ENCODE results near the gene SYT7. TPM values are rescaled to one million over a fixed set of nuclear protein-coding genes. Genes with fewer than 3 reads are reported as not detected.

The SYT7 gene
- total RNA-seq, 2 donors from 2014 or later, result 8.5 to 28.4 TPM

- no peak overlapping the region for H3K4me3 ChIP-seq
- peak overlapping the region; percentile 57 for H3K27ac ChIP-seq
- peaks cover 18% of the 10 kb centered on the region for H3K4me1 ChIP-seq
- no peaks in the 10 kb centered on the region for H3K36me3 ChIP-seq
- intact Hi-C loops (cut with DNase I), result no loop called here
- peak overlapping the region; percentile 6 to 14 for H3K9ac ChIP-seq (ENCODE audit: low read depth in 2 of 2, low read length in 2 of 2)
- DNase-seq, result no peak
- H3K9me3 ChIP-seq, result no peaks in the 10 kb centered on the region
- TF ChIP-seq CTCF (IDR thresholded peaks at IDR 0.05), result no peak
- H3K27me3 ChIP-seq, result no peaks in the 10 kb centered on the region
Observed at GRCh38 chr11:61533039-61533375, 47.9 kb downstream of the SYT7 start.

GRCh38 chr11:61532134-61533038 is 48.5 kb downstream of the SYT7 start:
- H3K9ac ChIP-seq (ENCODE audit: low read depth in 2 of 2, low read length in 2 of 2), result peak overlapping the region; percentile 6 to 31
- no peaks in the 10 kb centered on the region for H3K9me3 ChIP-seq
- peak overlapping the region; percentile 57 for H3K27ac ChIP-seq
- no peak overlapping the region for H3K4me3 ChIP-seq
- H3K4me1 ChIP-seq, result peaks cover 18% of the 10 kb centered on the region
- intact Hi-C loops (cut with DNase I), result no loop called here
- peak; percentile 78 for TF ChIP-seq CTCF (IDR thresholded peaks at IDR 0.05)
- no peaks in the 10 kb centered on the region for H3K36me3 ChIP-seq
- H3K27me3 ChIP-seq, result no peaks in the 10 kb centered on the region
- peak; percentile 72 for DNase-seq

- H3K36me3 ChIP-seq, result no peaks in the 10 kb centered on the region
- H3K4me1 ChIP-seq, result peaks cover 18% of the 10 kb centered on the region
- no peaks in the 10 kb centered on the region for H3K27me3 ChIP-seq
- no peak overlapping the region for H3K27ac ChIP-seq
- DNase-seq, result no peak
- H3K9me3 ChIP-seq, result no peaks in the 10 kb centered on the region
- intact Hi-C loops (cut with DNase I), result no loop called here
- no peak overlapping the region for H3K4me3 ChIP-seq
- H3K9ac ChIP-seq (ENCODE audit: low read depth in 2 of 2, low read length in 2 of 2), result no peak overlapping the region
- TF ChIP-seq CTCF (IDR thresholded peaks at IDR 0.05), result no peak
Observed at GRCh38 chr11:61531044-61531443, 49.8 kb downstream of the SYT7 start.

- no peak overlapping the region for H3K4me3 ChIP-seq
- no peaks in the 10 kb centered on the region for H3K36me3 ChIP-seq
- DNase-seq, result no peak
- no peak for TF ChIP-seq CTCF (IDR thresholded peaks at IDR 0.05)
- no peak overlapping the region for H3K27ac ChIP-seq
- H3K9ac ChIP-seq (ENCODE audit: low read depth in 2 of 2, low read length in 2 of 2), result no peak overlapping the region
- H3K4me1 ChIP-seq, result peaks cover 18% of the 10 kb centered on the region
- no peaks in the 10 kb centered on the region for H3K27me3 ChIP-seq
- intact Hi-C loops (cut with DNase I), result loop anchor here (5.0 kb wide), 1 partner anchor 98 kb away; no protein-coding TSS in a partner anchor
- no peaks in the 10 kb centered on the region for H3K9me3 ChIP-seq
Observed at GRCh38 chr11:61529537-61530225, 51.2 kb downstream of the SYT7 start.

GRCh38 chr11:61528114-61528513 is 52.8 kb downstream of the SYT7 start:
- H3K9me3 ChIP-seq, result no peaks in the 10 kb centered on the region
- peaks cover 10% of the 10 kb centered on the region for H3K4me1 ChIP-seq
- no peak overlapping the region for H3K9ac ChIP-seq (ENCODE audit: low read depth in 2 of 2, low read length in 2 of 2)
- H3K27me3 ChIP-seq, result no peaks in the 10 kb centered on the region
- TF ChIP-seq CTCF (IDR thresholded peaks at IDR 0.05), result no peak
- no peak overlapping the region for H3K4me3 ChIP-seq
- no peak for DNase-seq
- intact Hi-C loops (cut with DNase I), result loop anchor here (5.0 kb wide), 1 partner anchor 99 kb away; no protein-coding TSS in a partner anchor
- H3K27ac ChIP-seq, result no peak overlapping the region
- no peaks in the 10 kb centered on the region for H3K36me3 ChIP-seq
